GM18517 (cell line): ENCODE data around the gene LBH.

ENCODE experiments used
- ATAC-seq: cut with Tn5 transposase; IDR thresholded peaks from one replicate; pipeline ENCODE4 v1.9.1; 2021; ENCODE audit warnings: mild to moderate bottlenecking, moderate library complexity; ENCODE audit not compliant: unreplicated experiment

Gene LBH

GRCh38 chr2:30216157-30216556, 15.2 kb upstream of the LBH start:
- no peak for ATAC-seq

- no peak for ATAC-seq
These were observed 13.5 kb upstream of the LBH start for GRCh38 chr2:30217644-30218337.

- ATAC-seq: no peak
These were observed 13.0 kb upstream of the LBH start for GRCh38 chr2:30218338-30218713.

- ATAC-seq: no peak
These were observed 12.5 kb upstream of the LBH start for GRCh38 chr2:30218814-30219213.

GRCh38 chr2:30219886-30220875, 11.2 kb upstream of the LBH start:
- ATAC-seq: no peak

- ATAC-seq: no peak
These were observed 9.8 kb upstream of the LBH start for GRCh38 chr2:30221531-30221930.

GRCh38 chr2:30222031-30222430, 9.3 kb upstream of the LBH start:
- ATAC-seq: no peak

- no peak for ATAC-seq
These were observed 8.5 kb upstream of the LBH start for GRCh38 chr2:30222636-30223360.

- peak; percentile 49 for ATAC-seq
These were observed 7.9 kb upstream of the LBH start for GRCh38 chr2:30223413-30223874.

- ATAC-seq: no peak
These were observed 7.2 kb upstream of the LBH start for GRCh38 chr2:30224151-30224550.

GRCh38 chr2:30225131-30225762, 6.1 kb upstream of the LBH start:
- peak; percentile 49 for ATAC-seq

GRCh38 chr2:30226144-30227032, 4.9 kb upstream of the LBH start:
- no peak for ATAC-seq

GRCh38 chr2:30229596-30229995, 1.7 kb upstream of the LBH start:
- ATAC-seq: no peak

GRCh38 chr2:30230497-30231211, 680 bp upstream of the LBH start:
- peak; percentile 20 for ATAC-seq

GRCh38 chr2:30231996-30232800, 864 bp downstream of the LBH start:
- peak; percentile 25 for ATAC-seq

- no peak for ATAC-seq
These were observed 1.4 kb downstream of the LBH start for GRCh38 chr2:30232801-30233130.

- no peak for ATAC-seq
These were observed 2.1 kb downstream of the LBH start for GRCh38 chr2:30233271-30234009.
